ENCODE results near the gene PTPRM.

DNA sequence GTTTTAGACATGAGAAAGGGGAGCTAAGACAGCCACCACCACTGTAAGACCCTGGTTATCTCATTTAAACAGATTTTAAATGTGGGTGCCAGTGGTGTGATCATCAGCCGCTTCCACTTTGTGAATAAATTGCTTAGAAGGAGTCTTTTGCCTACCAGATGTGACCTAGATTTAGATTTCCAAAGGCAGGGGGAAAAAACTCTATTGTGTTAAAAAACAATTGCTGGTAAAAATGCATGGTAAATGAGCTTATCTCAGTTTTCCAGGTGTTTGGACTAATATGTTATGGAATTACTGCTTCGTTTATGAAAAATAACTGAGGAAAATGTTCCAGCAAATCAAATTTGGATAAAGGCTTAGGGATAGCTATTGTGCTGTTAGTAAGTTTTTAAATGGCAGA is 575.8 kb downstream of the PTPRM start:
- no peak for TF ChIP-seq EP300 (IDR thresholded peaks at IDR 0.05)
- TF ChIP-seq, protein P1, sequence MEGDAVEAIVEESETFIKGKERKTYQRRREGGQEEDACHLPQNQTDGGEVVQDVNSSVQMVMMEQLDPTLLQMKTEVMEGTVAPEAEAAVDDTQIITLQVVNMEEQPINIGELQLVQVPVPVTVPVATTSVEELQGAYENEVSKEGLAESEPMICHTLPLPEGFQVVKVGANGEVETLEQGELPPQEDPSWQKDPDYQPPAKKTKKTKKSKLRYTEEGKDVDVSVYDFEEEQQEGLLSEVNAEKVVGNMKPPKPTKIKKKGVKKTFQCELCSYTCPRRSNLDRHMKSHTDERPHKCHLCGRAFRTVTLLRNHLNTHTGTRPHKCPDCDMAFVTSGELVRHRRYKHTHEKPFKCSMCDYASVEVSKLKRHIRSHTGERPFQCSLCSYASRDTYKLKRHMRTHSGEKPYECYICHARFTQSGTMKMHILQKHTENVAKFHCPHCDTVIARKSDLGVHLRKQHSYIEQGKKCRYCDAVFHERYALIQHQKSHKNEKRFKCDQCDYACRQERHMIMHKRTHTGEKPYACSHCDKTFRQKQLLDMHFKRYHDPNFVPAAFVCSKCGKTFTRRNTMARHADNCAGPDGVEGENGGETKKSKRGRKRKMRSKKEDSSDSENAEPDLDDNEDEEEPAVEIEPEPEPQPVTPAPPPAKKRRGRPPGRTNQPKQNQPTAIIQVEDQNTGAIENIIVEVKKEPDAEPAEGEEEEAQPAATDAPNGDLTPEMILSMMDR (IDR thresholded peaks at IDR 0.05), result no peak
- TF ChIP-seq, protein P2, sequence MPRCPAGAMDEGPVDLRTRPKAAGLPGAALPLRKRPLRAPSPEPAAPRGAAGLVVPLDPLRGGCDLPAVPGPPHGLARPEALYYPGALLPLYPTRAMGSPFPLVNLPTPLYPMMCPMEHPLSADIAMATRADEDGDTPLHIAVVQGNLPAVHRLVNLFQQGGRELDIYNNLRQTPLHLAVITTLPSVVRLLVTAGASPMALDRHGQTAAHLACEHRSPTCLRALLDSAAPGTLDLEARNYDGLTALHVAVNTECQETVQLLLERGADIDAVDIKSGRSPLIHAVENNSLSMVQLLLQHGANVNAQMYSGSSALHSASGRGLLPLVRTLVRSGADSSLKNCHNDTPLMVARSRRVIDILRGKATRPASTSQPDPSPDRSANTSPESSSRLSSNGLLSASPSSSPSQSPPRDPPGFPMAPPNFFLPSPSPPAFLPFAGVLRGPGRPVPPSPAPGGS (IDR thresholded peaks at IDR 0.05), result no peak
- no peak for TF ChIP-seq BHLHE40 (IDR thresholded peaks at IDR 0.05; ENCODE audit: low read depth, low read length)
- TF ChIP-seq POLR2A (IDR thresholded peaks at IDR 0.05; ENCODE audit: low read length), result no peak
- TF ChIP-seq MAZ (IDR thresholded peaks at IDR 0.05; ENCODE audit: borderline replicate concordance, low read depth, low read length), result no peak
- TF ChIP-seq, protein P3, sequence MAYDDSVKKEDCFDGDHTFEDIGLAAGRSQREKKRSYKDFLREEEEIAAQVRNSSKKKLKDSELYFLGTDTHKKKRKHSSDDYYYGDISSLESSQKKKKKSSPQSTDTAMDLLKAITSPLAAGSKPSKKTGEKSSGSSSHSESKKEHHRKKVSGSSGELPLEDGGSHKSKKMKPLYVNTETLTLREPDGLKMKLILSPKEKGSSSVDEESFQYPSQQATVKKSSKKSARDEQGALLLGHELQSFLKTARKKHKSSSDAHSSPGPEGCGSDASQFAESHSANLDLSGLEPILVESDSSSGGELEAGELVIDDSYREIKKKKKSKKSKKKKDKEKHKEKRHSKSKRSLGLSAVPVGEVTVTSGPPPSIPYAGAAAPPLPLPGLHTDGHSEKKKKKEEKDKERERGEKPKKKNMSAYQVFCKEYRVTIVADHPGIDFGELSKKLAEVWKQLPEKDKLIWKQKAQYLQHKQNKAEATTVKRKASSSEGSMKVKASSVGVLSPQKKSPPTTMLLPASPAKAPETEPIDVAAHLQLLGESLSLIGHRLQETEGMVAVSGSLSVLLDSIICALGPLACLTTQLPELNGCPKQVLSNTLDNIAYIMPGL (CRISPR knock-in tag; IDR thresholded peaks at IDR 0.05; ENCODE audit: borderline replicate concordance), result no peak
- TF ChIP-seq, protein P4, sequence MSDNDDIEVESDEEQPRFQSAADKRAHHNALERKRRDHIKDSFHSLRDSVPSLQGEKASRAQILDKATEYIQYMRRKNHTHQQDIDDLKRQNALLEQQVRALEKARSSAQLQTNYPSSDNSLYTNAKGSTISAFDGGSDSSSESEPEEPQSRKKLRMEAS (IDR thresholded peaks at IDR 0.05), result no peak
- no peak for TF ChIP-seq CEBPB (IDR thresholded peaks at IDR 0.05)
